GM18951 (cell line): ENCODE measurements around the gene BAG2.

Source experiments
- POLR2A ChIP-seq: IDR thresholded peaks from 4 replicates; pipeline ENCODE4 v1.6.1; 2011; ENCODE audit warnings: mild to moderate bottlenecking; ENCODE audit not compliant: insufficient read length, insufficient read depth; ENCODE audit errors: extremely low read depth
- in situ Hi-C: fragments of 300-500 bp; cut with MboI; formaldehyde crosslinking; loops from one replicate; pipeline ENCODE4 v1.12.0; 2022; ENCODE audit warnings: low sequenced_read_pairs, mixed read lengths, inconsistent platforms; ENCODE audit not compliant: unreplicated experiment

The BAG2 gene

GRCh38 chr6:57172136-57173055 lies at the start of gene BAG2:
Gene BAG2, plus strand, starts transcription at chr6:57172326. Its CDS starts 372 bp downstream, at chr6:57172698.
- peak; percentile 97 for TF ChIP-seq POLR2A
- in situ Hi-C loops: no loop called here

- TF ChIP-seq POLR2A: no peak
- in situ Hi-C loops: no loop called here
These were observed 49.0 kb upstream of the BAG2 start for GRCh38 chr6:57123111-57123510.

GRCh38 chr6:57127763-57128162 lies 44.4 kb upstream of the BAG2 start:
- no peak for TF ChIP-seq POLR2A
- in situ Hi-C loops: no loop called here

GRCh38 chr6:57130661-57131177 lies 41.4 kb upstream of the BAG2 start:
- in situ Hi-C loops: no loop called here
- no peak for TF ChIP-seq POLR2A

- in situ Hi-C loops: no loop called here
- TF ChIP-seq POLR2A: no peak
These were observed 37.2 kb upstream of the BAG2 start for GRCh38 chr6:57134954-57135353.

GRCh38 chr6:57135885-57136284 lies 36.2 kb upstream of the BAG2 start:
- no peak for TF ChIP-seq POLR2A
- in situ Hi-C loops: no loop called here

- in situ Hi-C loops: no loop called here
- TF ChIP-seq POLR2A: no peak
These were observed 34.8 kb upstream of the BAG2 start for GRCh38 chr6:57137350-57137749.

- TF ChIP-seq POLR2A: no peak
- in situ Hi-C loops: no loop called here
These were observed 34.1 kb upstream of the BAG2 start for GRCh38 chr6:57138026-57138425.

GRCh38 chr6:57141451-57142177 lies 30.5 kb upstream of the BAG2 start:
- TF ChIP-seq POLR2A: no peak
- in situ Hi-C loops: no loop called here

- TF ChIP-seq POLR2A: no peak
- in situ Hi-C loops: no loop called here
These were observed 30.0 kb upstream of the BAG2 start for GRCh38 chr6:57142178-57142525.

GRCh38 chr6:57143690-57144089 lies 28.4 kb upstream of the BAG2 start:
- no peak for TF ChIP-seq POLR2A
- in situ Hi-C loops: no loop called here

GRCh38 chr6:57147401-57147800 lies 24.7 kb upstream of the BAG2 start:
- no peak for TF ChIP-seq POLR2A
- in situ Hi-C loops: no loop called here

GRCh38 chr6:57147955-57148858 lies 23.9 kb upstream of the BAG2 start:
- in situ Hi-C loops: no loop called here

More at GRCh38 chr6:57147955-57148858, 23.9 kb upstream of the BAG2 start:
- no peak for TF ChIP-seq POLR2A
